H1 (cell line): ENCODE measurements around the gene HES3. TPM values are rescaled to one million over a fixed set of nuclear protein-coding genes. Genes with fewer than 3 reads are reported as not detected.
A peak's percentile ranks its signal among the peaks of the same experiment; 100 is the strongest.

Experiments used
- CTCF ChIA-PET: fragments of 300-600 bp; sonication (Branson Sonifier 250); formaldehyde crosslinking; loops from one replicate; lab custom pipeline; 2021; ENCODE audit not compliant: partially characterized antibody; lab: Charles Lee
- POLR2A ChIA-PET: fragments of 300-600 bp; sonication (Branson Sonifier 250); formaldehyde crosslinking; loops from one replicate; lab custom pipeline; 2021; ENCODE audit warnings: inconsistent platforms; ENCODE audit not compliant: partially characterized antibody; lab: Charles Lee
- DNase-seq, 2 experiments: peaks; one replicate each; pipeline versions ENCODE4 v3.0.0 to v3.0.0-alpha.2; 2010 to 2022; ENCODE audit warnings: low spot score in 2 of 2, low read depth in 1 of 2, mixed read lengths in 1 of 2
- FAIRE-seq: peaks from 2 replicates; lab custom pipeline; 2011; peaks lifted over from hg19 to GRCh38; lab: Jason Lieb, UNC
- H2AFZ ChIP-seq: 2 replicates; pipeline ENCODE4 v1.8.1; 2012; ENCODE audit warnings: low read length, inconsistent platforms
- H2AK5ac ChIP-seq: 2 replicates; pipeline ENCODE4 v1.6.1; 2013; ENCODE audit warnings: low read depth, low read length
- H2BK120ac ChIP-seq: replicated peaks from 2 replicates; pipeline ENCODE3; 2013; ENCODE audit warnings: low read depth, low read length, inconsistent platforms
- H2BK12ac ChIP-seq: 2 replicates; pipeline ENCODE4 v1.6.1; 2013; ENCODE audit warnings: low read depth, low read length
- H2BK15ac ChIP-seq: 2 replicates; pipeline ENCODE4 v1.6.1; 2013; ENCODE audit warnings: low read length
- H2BK20ac ChIP-seq: 2 replicates; pipeline ENCODE4 v1.6.1; 2013; ENCODE audit warnings: low read length
- H2BK5ac ChIP-seq: 2 replicates; pipeline ENCODE4 v1.6.1; 2013; ENCODE audit warnings: low read depth, low read length
- H3K14ac ChIP-seq: 2 replicates; pipeline ENCODE4 v1.6.1; 2013; ENCODE audit warnings: inconsistent platforms; ENCODE audit not compliant: insufficient read length
- H3K18ac ChIP-seq: 2 replicates; pipeline ENCODE4 v1.6.1; 2013; ENCODE audit warnings: low read length; ENCODE audit errors: extremely low read depth
- H3K23ac ChIP-seq: 2 replicates; pipeline ENCODE4 v1.6.1; 2013; ENCODE audit warnings: inconsistent platforms; ENCODE audit not compliant: insufficient read length
- H3K23me2 ChIP-seq: 2 replicates; pipeline ENCODE4 v1.6.1; 2013; ENCODE audit warnings: low read depth, low read length
- H3K27ac ChIP-seq: 2 replicates; pipeline ENCODE4 v1.6.1; 2011; ENCODE audit warnings: low read depth, low read length, inconsistent platforms
- H3K27me3 ChIP-seq, 4 experiments: replicated peaks in 1 of 4; 1 replicate in 1 of 4; 2 replicates in 3 of 4; pipeline versions ENCODE4 v1.6.1 to v1.8.1; 2011 to 2013; ENCODE audit warnings: low read length in 3 of 4, mild to moderate bottlenecking in 3 of 4, inconsistent platforms in 2 of 4, mixed read lengths in 2 of 4, moderate library complexity in 1 of 4; ENCODE audit not compliant: control insufficient read depth in 3 of 4, insufficient read depth in 3 of 4; ENCODE audit errors: extremely low read depth in 1 of 4
- H3K36me3 ChIP-seq, 4 experiments: 2 replicates each; pipeline versions ENCODE4 v1.6.1 to v1.8.1; 2011 to 2013; ENCODE audit warnings: mild to moderate bottlenecking in 4 of 4, low read length in 3 of 4, moderate library complexity in 2 of 4, control low read depth in 1 of 4, inconsistent platforms in 1 of 4; ENCODE audit not compliant: insufficient read depth in 4 of 4, control insufficient read depth in 2 of 4
- H3K4ac ChIP-seq: replicated peaks from 2 replicates; pipeline ENCODE3; 2013; ENCODE audit warnings: low read length, low read depth, mixed read lengths, inconsistent platforms; ENCODE audit not compliant: insufficient read length
- H3K4me1 ChIP-seq, 4 experiments: replicated peaks in 1 of 4; 1 replicate in 1 of 4; 2 replicates in 3 of 4; pipeline versions ENCODE4 v1.6.1 to v1.8.1; 2011 to 2013; ENCODE audit warnings: low read length in 3 of 4, inconsistent platforms in 2 of 4, mixed read lengths in 1 of 4; ENCODE audit not compliant: insufficient read depth in 4 of 4, control insufficient read depth in 3 of 4
- H3K4me2 ChIP-seq, 2 experiments: 2 replicates each; pipeline versions ENCODE4 v1.6.1 to v1.8.1; 2011 to 2013; ENCODE audit warnings: low read depth in 2 of 2, low read length in 2 of 2, control low read depth in 1 of 2, inconsistent platforms in 1 of 2, mild to moderate bottlenecking in 1 of 2; ENCODE audit not compliant: insufficient read depth in 1 of 2
- H3K4me3 ChIP-seq, 4 experiments: fragments of 200-600, 300-600 bp in 1 of 4; sonication (generic), shearing (Covaris generic), sonication (Bioruptor Twin) in 1 of 4; 2 replicates each; pipeline versions ENCODE4 v1.5.1 to v1.8.1; 2011 to 2016; ENCODE audit warnings: low read length in 4 of 4, low read depth in 3 of 4, control low read depth in 2 of 4, inconsistent platforms in 2 of 4, mild to moderate bottlenecking in 2 of 4, mixed read lengths in 1 of 4, moderate library complexity in 1 of 4; ENCODE audit not compliant: insufficient read depth in 2 of 4; ENCODE audit errors: extremely low read depth in 1 of 4
- H3K56ac ChIP-seq: replicated peaks from 2 replicates; pipeline ENCODE3; 2013; ENCODE audit warnings: low read depth, mild to moderate bottlenecking, mixed read lengths, low read length, inconsistent platforms; ENCODE audit not compliant: insufficient read length
- H3K79me1 ChIP-seq: 2 replicates; pipeline ENCODE4 v1.6.1; 2013; ENCODE audit warnings: low read depth, low read length, control low read depth
- H3K79me2 ChIP-seq, 2 experiments: 2 replicates each; pipeline versions ENCODE4 v1.6.1 to v1.8.1; 2012 to 2013; ENCODE audit warnings: low read length in 2 of 2, mild to moderate bottlenecking in 2 of 2, inconsistent platforms in 1 of 2; ENCODE audit not compliant: insufficient read depth in 2 of 2, control insufficient read depth in 1 of 2
- H3K9ac ChIP-seq, 4 experiments: replicated peaks in 1 of 4; 1 replicate in 1 of 4; 2 replicates in 3 of 4; pipeline versions ENCODE4 v1.6.1 to v1.8.1; 2011 to 2013; ENCODE audit warnings: low read depth in 3 of 4, low read length in 3 of 4, control low read depth in 2 of 4, mild to moderate bottlenecking in 2 of 4, moderate library complexity in 2 of 4, inconsistent platforms in 1 of 4; ENCODE audit errors: extremely low read depth in 1 of 4
- H3K9me3 ChIP-seq, 2 experiments: 2 replicates each; pipeline versions ENCODE4 v1.6.1 to v1.8.1; 2012 to 2013; ENCODE audit warnings: mild to moderate bottlenecking in 2 of 2, moderate library complexity in 2 of 2, control low read depth in 1 of 2, inconsistent platforms in 1 of 2, low read depth in 1 of 2, low read length in 1 of 2, mixed read lengths in 1 of 2; ENCODE audit not compliant: insufficient read depth in 2 of 2
- H4K20me1 ChIP-seq, 2 experiments: replicated peaks in 1 of 2; 2 replicates each; pipeline versions ENCODE3 to v1.8.1; 2011 to 2013; ENCODE audit warnings: inconsistent platforms in 2 of 2, low read length in 2 of 2, mild to moderate bottlenecking in 1 of 2; ENCODE audit not compliant: insufficient read depth in 2 of 2, control insufficient read depth in 1 of 2
- H4K5ac ChIP-seq: 2 replicates; pipeline ENCODE4 v1.6.1; 2013; ENCODE audit warnings: low read length, low read depth, mixed read lengths, inconsistent platforms; ENCODE audit not compliant: insufficient read length
- H4K8ac ChIP-seq: 2 replicates; pipeline ENCODE4 v1.8.0; 2013; ENCODE audit warnings: mild to moderate bottlenecking, moderate library complexity, low read length, inconsistent platforms; ENCODE audit not compliant: insufficient read depth; ENCODE audit errors: extremely low read depth
- H4K91ac ChIP-seq: replicated peaks from 2 replicates; pipeline ENCODE3; 2013; ENCODE audit warnings: low read length, mixed read lengths, inconsistent platforms; ENCODE audit not compliant: insufficient read length
- NANOG ChIP-seq: IDR thresholded peaks from 2 replicates; pipeline ENCODE4 v1.6.1; 2011; ENCODE audit warnings: low read length, low read depth, mild to moderate bottlenecking, inconsistent platforms; ENCODE audit not compliant: insufficient read depth, poor library complexity, severe bottlenecking
- RXRA ChIP-seq: IDR thresholded peaks from 2 replicates; pipeline ENCODE4 v1.6.1; 2011; ENCODE audit warnings: low read depth, mild to moderate bottlenecking, low read length, moderate library complexity; ENCODE audit not compliant: insufficient read depth
- WGBS, 2 experiments: shearing (Covaris generic) in 1 of 2; methylation state at CpG; one replicate each; pipeline versions ENCODE4 v1.1.6 to v1.1.7; 2013 to 2015; ENCODE audit warnings: low lambda C conversion rate in 2 of 2, mixed read lengths in 2 of 2, inconsistent platforms in 1 of 2, low coverage in 1 of 2, missing lambda C conversion rate in 1 of 2; ENCODE audit not compliant: insufficient replicate concordance in 2 of 2, insufficient coverage in 1 of 2, insufficient read length in 1 of 2; ENCODE audit errors: extremely low coverage in 1 of 2, missing lambda C conversion rate in 1 of 2; 5-methylcytosine and 5-hydroxymethylcytosine counted together
- polyA plus RNA-seq, 7 experiments: library from polyadenylated mRNA; depleted of rRNA in 3 of 7; stranded (reverse) in 5 of 7; unstranded in 2 of 7; fragments of >200 nt in 5 of 7; fragments of 200-250 nt in 2 of 7; gene quantifications; 1 replicate in 5 of 7; 2 replicates in 1 of 7; 4 replicates in 1 of 7; pipeline versions ENCODE4 v1.2.1 to v1.2.3, GENCODE V29; 2011 to 2013; ENCODE audit warnings: missing spikeins in 2 of 7, mixed read lengths in 2 of 7
- total RNA-seq: library from RNA; stranded (reverse); fragmentation: NEBNext Ultra II Directional; extraction: Animal tissue kit (Norgen Biotek cat#: 25700); gene quantifications from 2 replicates; pipeline ENCODE4 v1.2.1, GENCODE V29; 2021
- TF ChIP-seq, protein P1 (sequence below), 3 experiments: IDR thresholded peaks; 1 replicate in 2 of 3; 2 replicates in 1 of 3; pipeline versions ENCODE4 v1.5.1 to v1.6.1; 2011; ENCODE audit warnings: low read length in 3 of 3, mild to moderate bottlenecking in 3 of 3, inconsistent platforms in 2 of 3, low read depth in 1 of 3, moderate library complexity in 1 of 3; ENCODE audit not compliant: insufficient read depth in 1 of 3; ENCODE audit errors: control extremely low read depth in 1 of 3

The HES3 gene
- total and polyA plus RNA-seq, 2 of the 8 experiments (the other 6 are each of a cell fraction or from before 2014, with no cell fraction given) = 38.8 to 54.3 TPM

GRCh38 chr1:6224718-6225117 is 19.3 kb upstream of the HES3 start:
- no peak for FAIRE-seq
- ChIA-PET CTCF (interaction anchor here (0.9 to 5.1 kb wide), 10 partner anchors 10 to 179 kb away, joined by 3 to 30 read pairs (median 4); partner anchors contain the start of genes ICMT and RNF207), POLR2A (interaction anchor here (0.9 to 2.4 kb wide), 7 partner anchors 9 to 17 kb away, joined by 3 to 20 read pairs (median 5); partner anchors contain the start of gene ICMT)
- Histone ChIP-seq H3K56ac (no peak overlapping the region), H3K4me1 (no peaks in the 10 kb centered on the region; a peak in 1 of 7 replicates), H2BK12ac (no peak overlapping the region), H3K79me2 (0 out of 4 replicates have a peak, but pooled peaks cover 0 to 2% of the 10 kb centered on the region in 2 experiments), H3K14ac (no peak overlapping the region), H4K20me1 (peaks cover 6 to 19% of the 10 kb centered on the region in 2 experiments), H2BK20ac (no peak overlapping the region), H4K91ac (no peak overlapping the region), H2AK5ac (no peak overlapping the region), H4K5ac (no peak overlapping the region), H3K9ac (no peak overlapping the region), H2BK120ac (no peak overlapping the region), H3K23ac (no peak overlapping the region), H3K36me3 (peaks cover 9 to 63% (median 30%) of the 10 kb centered on the region in 4 experiments; a peak in 7 of 8 replicates), H3K23me2 (no peaks in the 10 kb centered on the region), H4K8ac (no peak overlapping the region), H3K4me2 (no peak overlapping the region), H3K18ac (no peak overlapping the region), H3K9me3 (no peaks in the 10 kb centered on the region), H2AFZ (no peak overlapping the region), H3K4ac (no peak overlapping the region), H3K79me1 (peaks cover 5% of the 10 kb centered on the region)
- 93% methylated on average over 15 of the region's 15 CpGs; no CpG with 5 or more reads in 1 of the 2 experiments for WGBS, 2 experiments
- TF ChIP-seq, protein P1, sequence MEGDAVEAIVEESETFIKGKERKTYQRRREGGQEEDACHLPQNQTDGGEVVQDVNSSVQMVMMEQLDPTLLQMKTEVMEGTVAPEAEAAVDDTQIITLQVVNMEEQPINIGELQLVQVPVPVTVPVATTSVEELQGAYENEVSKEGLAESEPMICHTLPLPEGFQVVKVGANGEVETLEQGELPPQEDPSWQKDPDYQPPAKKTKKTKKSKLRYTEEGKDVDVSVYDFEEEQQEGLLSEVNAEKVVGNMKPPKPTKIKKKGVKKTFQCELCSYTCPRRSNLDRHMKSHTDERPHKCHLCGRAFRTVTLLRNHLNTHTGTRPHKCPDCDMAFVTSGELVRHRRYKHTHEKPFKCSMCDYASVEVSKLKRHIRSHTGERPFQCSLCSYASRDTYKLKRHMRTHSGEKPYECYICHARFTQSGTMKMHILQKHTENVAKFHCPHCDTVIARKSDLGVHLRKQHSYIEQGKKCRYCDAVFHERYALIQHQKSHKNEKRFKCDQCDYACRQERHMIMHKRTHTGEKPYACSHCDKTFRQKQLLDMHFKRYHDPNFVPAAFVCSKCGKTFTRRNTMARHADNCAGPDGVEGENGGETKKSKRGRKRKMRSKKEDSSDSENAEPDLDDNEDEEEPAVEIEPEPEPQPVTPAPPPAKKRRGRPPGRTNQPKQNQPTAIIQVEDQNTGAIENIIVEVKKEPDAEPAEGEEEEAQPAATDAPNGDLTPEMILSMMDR (IDR thresholded peaks at IDR 0.05; ENCODE audit: control extremely low read depth in 1 of 3, insufficient read depth in 1 of 3, low read depth in 1 of 3, low read length in 3 of 3) = peak in 1 of 3 experiments; percentile 18; a peak in 1 of 4 replicates
- no peak for TF ChIP-seq NANOG
- TF ChIP-seq RXRA = no peak
- TF ChIP-seq, all 59 proteins: peak for 1
- no peak overlapping the region for H3K4me3 ChIP-seq
- no peak for DNase-seq
- H2BK15ac ChIP-seq = no peak overlapping the region
- H3K27me3 ChIP-seq = no peaks in the 10 kb centered on the region
- H3K27ac ChIP-seq = no peak overlapping the region
- no peak overlapping the region for H2BK5ac ChIP-seq
